ENCODE measurements around the gene YEATS2. TPM values are rescaled to one million over a fixed set of nuclear protein-coding genes. Genes with fewer than 3 reads are reported as not detected.

The YEATS2 gene
- total and polyA plus RNA-seq, 2 donors (not counting 3 experiments of a cell fraction or from before 2014, with no cell fraction given) = 30.2 to 59.9 TPM

DNA sequence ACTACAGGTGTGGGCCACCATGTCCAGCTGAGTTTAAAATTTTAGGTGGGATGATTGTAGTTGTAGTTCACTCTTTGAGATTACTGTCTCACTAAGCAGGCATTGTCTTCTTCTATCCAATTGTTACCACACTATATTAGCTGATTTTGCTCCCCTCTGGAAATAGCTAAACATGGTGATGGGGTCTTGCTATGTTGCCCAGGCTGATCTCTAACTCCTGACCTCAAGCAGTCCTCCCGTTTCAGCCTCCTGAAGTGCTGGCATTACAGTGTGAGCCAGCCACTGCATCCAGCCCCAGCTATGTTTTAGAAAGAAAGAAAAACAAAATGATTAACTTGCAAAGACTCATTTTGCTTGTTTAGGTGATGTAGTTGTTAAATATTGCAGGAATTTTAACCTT is 30.6 kb downstream of the YEATS2 start:
- BruUV-seq (replicated peaks) = no TSS peak
- Histone ChIP-seq H3K36me3 (ENCODE audit: control insufficient read depth in 2 of 2, extremely low read depth in 1 of 2, insufficient read depth in 2 of 2, low read length in 2 of 2) (peaks cover 5 to 15% of the 10 kb centered on the region in 2 experiments), H3K4me3 (replicated peaks in 1 of 3; ENCODE audit: insufficient read depth in 1 of 3, low read depth in 1 of 3, low read length in 3 of 3) (no peak overlapping the region), H3K4me1 (ENCODE audit: control insufficient read depth, extremely low read depth, insufficient read depth, low read length) (no peaks in the 10 kb centered on the region), H3K9me1 (replicated peaks; ENCODE audit: control insufficient read depth, extremely low read depth, insufficient read depth, low read length) (no peaks in the 10 kb centered on the region), H3K9me3 (replicated peaks; ENCODE audit: control insufficient read depth, insufficient read depth, low read length) (no peaks in the 10 kb centered on the region), H3K4me2 (ENCODE audit: insufficient read depth, low read length) (no peak overlapping the region), H4K20me1 (replicated peaks; ENCODE audit: control insufficient read depth, extremely low read depth, insufficient read depth, low read length) (no peaks in the 10 kb centered on the region), H3K79me2 (ENCODE audit: control insufficient read depth, insufficient read depth, low read length) (peaks cover 2% of the 10 kb centered on the region), H3K27ac (ENCODE audit: insufficient read depth, low read depth, low read length) (no peak overlapping the region), H3K27me3 (ENCODE audit: control insufficient read depth in 2 of 2, insufficient read depth in 2 of 2, low read length in 2 of 2) (no peaks in the 10 kb centered on the region), H3K9ac (replicated peaks; ENCODE audit: extremely low read depth, insufficient read depth, low read length) (no peak overlapping the region), H2AFZ (ENCODE audit: low read depth, low read length) (no peak overlapping the region)
- dilution Hi-C loops (cut with MboI; ENCODE audit: extremely low pct_ligation_motif_present, low sequenced_read_pairs) = no loop called here
- ChIA-PET CTCF (interaction anchor here (1.1 to 1.9 kb wide), 2 partner anchors 12 to 39 kb away, joined by 4 to 5 read pairs; no protein-coding TSS in a partner anchor), POLR2A (no interaction called here)
- TF ChIP-seq MYC (IDR thresholded peaks at IDR 0.05; ENCODE audit: low read depth, low read length) = no peak
- no peak for TF ChIP-seq EZH2 (IDR thresholded peaks at IDR 0.05; ENCODE audit: borderline replicate concordance, low read depth, low read length, severe bottlenecking)
- TF ChIP-seq JUN (IDR thresholded peaks at IDR 0.05; ENCODE audit: borderline replicate concordance, insufficient read depth, insufficient read length, low read depth) = no peak
- DNase-seq (ENCODE audit: low read depth, low spot score) (no peak), FAIRE-seq (no peak)
- intact Hi-C loops (cut with micrococcal nuclease) = no loop called here

DNA sequence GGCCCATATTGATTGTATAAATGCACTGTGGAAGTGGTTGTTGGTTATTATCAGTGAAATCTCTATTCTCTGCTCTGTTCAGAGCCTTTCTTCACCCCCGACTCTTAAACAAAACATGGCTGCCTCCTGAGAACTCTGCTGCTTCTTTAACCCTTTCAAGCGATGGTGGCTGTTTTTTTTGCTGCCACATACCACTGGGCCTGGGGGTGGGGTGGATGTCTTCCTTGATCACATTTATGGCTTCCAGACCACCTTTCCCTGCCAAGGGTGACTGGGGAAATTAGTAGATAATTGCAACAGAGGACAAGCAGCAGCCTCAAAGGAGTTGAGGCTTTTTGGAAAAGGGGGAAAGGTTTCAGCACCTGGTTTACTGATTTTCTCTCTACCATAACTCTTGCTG is 32.8 kb downstream of the YEATS2 start:
- BruUV-seq (replicated peaks) = no TSS peak
- Histone ChIP-seq H3K79me2 (ENCODE audit: control insufficient read depth, insufficient read depth, low read length) (peaks cover 6% of the 10 kb centered on the region), H3K9ac (replicated peaks; ENCODE audit: extremely low read depth, insufficient read depth, low read length) (no peak overlapping the region), H3K27me3 (ENCODE audit: control insufficient read depth in 2 of 2, insufficient read depth in 2 of 2, low read length in 2 of 2) (no peaks in the 10 kb centered on the region), H2AFZ (ENCODE audit: low read depth, low read length) (no peak overlapping the region), H3K27ac (ENCODE audit: insufficient read depth, low read depth, low read length) (no peak overlapping the region), H3K9me3 (replicated peaks; ENCODE audit: control insufficient read depth, insufficient read depth, low read length) (no peaks in the 10 kb centered on the region), H3K9me1 (replicated peaks; ENCODE audit: control insufficient read depth, extremely low read depth, insufficient read depth, low read length) (no peaks in the 10 kb centered on the region), H4K20me1 (replicated peaks; ENCODE audit: control insufficient read depth, extremely low read depth, insufficient read depth, low read length) (no peaks in the 10 kb centered on the region), H3K4me3 (replicated peaks in 1 of 3; ENCODE audit: insufficient read depth in 1 of 3, low read depth in 1 of 3, low read length in 3 of 3) (no peak overlapping the region), H3K4me1 (ENCODE audit: control insufficient read depth, extremely low read depth, insufficient read depth, low read length) (peaks cover 20% of the 10 kb centered on the region), H3K36me3 (ENCODE audit: control insufficient read depth in 2 of 2, extremely low read depth in 1 of 2, insufficient read depth in 2 of 2, low read length in 2 of 2) (peaks cover 8 to 13% of the 10 kb centered on the region in 2 experiments), H3K4me2 (ENCODE audit: insufficient read depth, low read length) (no peak overlapping the region)
- intact Hi-C loops (cut with micrococcal nuclease) (no loop called here), dilution Hi-C loops (cut with MboI; ENCODE audit: extremely low pct_ligation_motif_present, low sequenced_read_pairs) (no loop called here)
- TF ChIP-seq POLR2A (IDR thresholded peaks at IDR 0.05; ENCODE audit: low read depth, low read length) (no peak), GATA2 (IDR thresholded peaks at IDR 0.05; ENCODE audit: insufficient read depth, insufficient read length, low read depth, low read length) (no peak), MYC (IDR thresholded peaks at IDR 0.05; ENCODE audit: low read depth, low read length) (no peak), JUN (IDR thresholded peaks at IDR 0.05; ENCODE audit: borderline replicate concordance, insufficient read depth, insufficient read length, low read depth) (no peak), FOS (IDR thresholded peaks at IDR 0.05; ENCODE audit: borderline replicate concordance, insufficient read depth, low read length) (no peak), POLR2AphosphoS5 (IDR thresholded peaks at IDR 0.05; ENCODE audit: insufficient read depth, low read depth, low read length) (no peak), EZH2 (IDR thresholded peaks at IDR 0.05; ENCODE audit: borderline replicate concordance, low read depth, low read length, severe bottlenecking) (no peak)
- TF ChIP-seq, protein P1, sequence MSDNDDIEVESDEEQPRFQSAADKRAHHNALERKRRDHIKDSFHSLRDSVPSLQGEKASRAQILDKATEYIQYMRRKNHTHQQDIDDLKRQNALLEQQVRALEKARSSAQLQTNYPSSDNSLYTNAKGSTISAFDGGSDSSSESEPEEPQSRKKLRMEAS (IDR thresholded peaks at IDR 0.05; ENCODE audit: insufficient read depth, insufficient read length) = no peak
- TF ChIP-seq, protein P2, sequence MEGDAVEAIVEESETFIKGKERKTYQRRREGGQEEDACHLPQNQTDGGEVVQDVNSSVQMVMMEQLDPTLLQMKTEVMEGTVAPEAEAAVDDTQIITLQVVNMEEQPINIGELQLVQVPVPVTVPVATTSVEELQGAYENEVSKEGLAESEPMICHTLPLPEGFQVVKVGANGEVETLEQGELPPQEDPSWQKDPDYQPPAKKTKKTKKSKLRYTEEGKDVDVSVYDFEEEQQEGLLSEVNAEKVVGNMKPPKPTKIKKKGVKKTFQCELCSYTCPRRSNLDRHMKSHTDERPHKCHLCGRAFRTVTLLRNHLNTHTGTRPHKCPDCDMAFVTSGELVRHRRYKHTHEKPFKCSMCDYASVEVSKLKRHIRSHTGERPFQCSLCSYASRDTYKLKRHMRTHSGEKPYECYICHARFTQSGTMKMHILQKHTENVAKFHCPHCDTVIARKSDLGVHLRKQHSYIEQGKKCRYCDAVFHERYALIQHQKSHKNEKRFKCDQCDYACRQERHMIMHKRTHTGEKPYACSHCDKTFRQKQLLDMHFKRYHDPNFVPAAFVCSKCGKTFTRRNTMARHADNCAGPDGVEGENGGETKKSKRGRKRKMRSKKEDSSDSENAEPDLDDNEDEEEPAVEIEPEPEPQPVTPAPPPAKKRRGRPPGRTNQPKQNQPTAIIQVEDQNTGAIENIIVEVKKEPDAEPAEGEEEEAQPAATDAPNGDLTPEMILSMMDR (IDR thresholded peaks at IDR 0.05; ENCODE audit: extremely low read depth in 1 of 2, insufficient read depth in 1 of 2, low read depth in 1 of 2, low read length in 2 of 2) = no peak
- POLR2A ChIA-PET = no interaction called here
- no peak for DNase-seq (ENCODE audit: low read depth, low spot score)
- no peak for FAIRE-seq
- CTCF ChIA-PET = no interaction called here
